Neutrophil (primary cell): ENCODE data around the gene TBC1D22A.

ENCODE experiments used
- H3K27ac ChIP-seq: fragments of 200-600 bp; sonication (generic); 2 replicates; pipeline ENCODE4 v1.5.1; 2016; ENCODE audit warnings: mild to moderate bottlenecking, moderate library complexity
- H3K27me3 ChIP-seq: fragments of 200-600 bp; sonication (generic); 2 replicates; pipeline ENCODE4 v1.6.0; 2016; ENCODE audit warnings: mild to moderate bottlenecking
- H3K36me3 ChIP-seq: fragments of 200-600 bp; sonication (generic); 2 replicates; pipeline ENCODE4 v1.5.1; 2017
- H3K4me1 ChIP-seq, 2 experiments: fragments of 200-600 bp in 1 of 2; sonication (generic) in 1 of 2; 1 replicate in 1 of 2; 2 replicates in 1 of 2; pipeline versions ENCODE4 v1.5.1 to v1.6.1; 2013 to 2016; ENCODE audit warnings: low read depth in 1 of 2, low read length in 1 of 2, mild to moderate bottlenecking in 1 of 2, moderate library complexity in 1 of 2; ENCODE audit not compliant: control insufficient read depth in 1 of 2, insufficient read depth in 1 of 2
- H3K4me3 ChIP-seq, 2 experiments: fragments of 200-600 bp in 1 of 2; sonication (generic) in 1 of 2; 1 replicate in 1 of 2; 2 replicates in 1 of 2; pipeline ENCODE4 v1.5.1; 2013 to 2016; ENCODE audit warnings: low read depth in 1 of 2, low read length in 1 of 2, mild to moderate bottlenecking in 1 of 2, moderate library complexity in 1 of 2
- H3K9me3 ChIP-seq: fragments of 200-600 bp; sonication (generic); 2 replicates; pipeline ENCODE4 v1.5.1; 2016
- CTCF ChIP-seq: fragments of 200-600 bp; sonication (generic); IDR thresholded peaks from 2 replicates; pipeline ENCODE4 v1.5.1; 2016; ENCODE audit warnings: antibody characterized with exemption

Gene TBC1D22A

GRCh38 chr22:46748908-46749675, 13.4 kb upstream of the TBC1D22A start:
- peaks cover 53% of the 10 kb centered on the region in 2 experiments for H3K4me1 ChIP-seq

DNA sequence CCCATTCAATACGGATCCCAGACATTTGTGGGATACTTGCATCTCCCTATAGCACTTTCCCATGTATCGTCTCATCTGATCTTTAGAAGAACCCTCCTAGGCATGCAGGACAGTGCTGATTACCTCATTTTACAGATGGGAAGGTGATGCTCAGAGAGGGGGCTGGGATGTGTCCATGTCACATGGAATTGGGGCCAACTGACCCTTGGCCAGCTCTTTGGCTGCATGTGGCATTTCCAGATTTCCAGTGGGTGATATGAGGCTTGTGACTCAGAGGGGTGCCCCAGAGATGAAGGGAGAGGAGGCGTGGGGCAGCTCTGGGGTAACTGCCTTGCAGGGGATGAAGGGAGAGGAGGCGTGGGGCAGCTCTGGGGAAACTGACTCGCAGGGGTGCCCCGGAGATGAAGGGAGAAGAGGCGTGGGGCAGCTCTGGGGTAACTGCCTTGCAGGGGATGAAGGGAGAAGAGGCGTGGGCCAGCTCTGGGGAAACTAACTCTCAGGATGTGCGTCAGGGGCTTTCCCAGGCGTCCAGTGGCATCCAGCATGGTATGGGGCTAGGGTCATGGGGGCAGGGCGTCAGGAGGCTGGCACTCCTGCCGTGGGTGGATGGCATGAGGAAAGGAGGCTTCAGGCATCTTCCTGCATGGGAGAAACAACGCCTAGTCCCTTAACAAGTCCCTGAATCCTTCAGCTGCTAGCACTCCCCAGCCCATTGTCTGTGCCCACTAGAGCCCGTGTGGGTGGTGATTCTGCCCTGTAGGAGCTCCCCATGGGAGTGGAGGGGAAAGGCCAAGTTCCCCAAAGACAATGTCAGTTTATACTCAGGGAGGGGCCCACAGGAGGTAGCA, 12.5 kb upstream of the TBC1D22A start:
- Histone ChIP-seq H3K4me3 (peak overlapping the region; percentile 24 to 27), H3K4me1 (peaks cover 61% of the 10 kb centered on the region in 2 experiments), H3K27me3 (no peaks in the 10 kb centered on the region), H3K27ac (peak overlapping the region; percentile 98), H3K9me3 (no peaks in the 10 kb centered on the region), H3K36me3 (no peaks in the 10 kb centered on the region)
- TF ChIP-seq CTCF = no peak

More at GRCh38 chr22:46748908-46749675, 13.4 kb upstream of the TBC1D22A start:
- no peaks in the 10 kb centered on the region for H3K9me3 ChIP-seq
- no peaks in the 10 kb centered on the region for H3K27me3 ChIP-seq
- no peak for TF ChIP-seq CTCF
- peak overlapping the region; percentile 24 to 27 for H3K4me3 ChIP-seq
- H3K36me3 ChIP-seq = no peaks in the 10 kb centered on the region
- H3K27ac ChIP-seq = peak overlapping the region; percentile 98

GRCh38 chr22:46750530-46750800, 12.0 kb upstream of the TBC1D22A start:
- H3K27me3 ChIP-seq = no peaks in the 10 kb centered on the region
- H3K4me3 ChIP-seq = no peak overlapping the region
- no peak for TF ChIP-seq CTCF
- H3K27ac ChIP-seq = peak overlapping the region; percentile 98
- H3K4me1 ChIP-seq = peaks cover 66 to 67% of the 10 kb centered on the region in 2 experiments
- no peaks in the 10 kb centered on the region for H3K36me3 ChIP-seq
- H3K9me3 ChIP-seq = no peaks in the 10 kb centered on the region

DNA sequence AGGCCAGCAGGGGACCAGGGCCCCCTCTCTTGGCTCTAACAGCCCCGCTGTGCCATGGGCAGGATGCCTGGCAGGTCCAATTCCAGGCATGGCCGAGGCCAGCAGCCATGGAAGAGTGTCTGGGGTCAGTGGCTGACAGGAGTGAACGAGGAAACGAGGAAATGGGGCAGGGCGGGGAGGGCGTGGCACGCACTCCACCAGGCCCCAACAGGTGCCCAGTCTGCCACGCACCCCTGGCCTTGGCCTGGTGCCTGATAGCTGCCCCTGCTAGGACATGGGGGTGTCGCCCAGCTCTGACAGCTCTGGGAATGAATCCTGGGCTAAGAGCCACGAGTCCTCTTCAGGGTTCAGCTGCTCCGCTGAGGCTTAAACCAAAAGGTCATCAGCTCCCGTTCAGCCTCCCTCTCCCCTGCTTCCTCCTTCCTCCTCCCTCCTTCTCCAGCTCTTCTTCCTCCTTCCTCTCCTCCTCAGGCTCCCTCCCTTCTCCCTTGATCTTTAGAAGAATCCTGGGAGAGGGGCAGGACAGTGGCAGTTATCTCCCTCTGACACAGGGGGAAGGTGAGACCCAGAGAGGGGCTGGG, 11.5 kb upstream of the TBC1D22A start:
- Histone ChIP-seq H3K4me1 (peaks cover 68% of the 10 kb centered on the region in 2 experiments), H3K4me3 (no peak overlapping the region), H3K27ac (peak overlapping the region; percentile 98), H3K27me3 (no peaks in the 10 kb centered on the region), H3K9me3 (no peaks in the 10 kb centered on the region), H3K36me3 (no peaks in the 10 kb centered on the region)
- TF ChIP-seq CTCF = no peak

DNA sequence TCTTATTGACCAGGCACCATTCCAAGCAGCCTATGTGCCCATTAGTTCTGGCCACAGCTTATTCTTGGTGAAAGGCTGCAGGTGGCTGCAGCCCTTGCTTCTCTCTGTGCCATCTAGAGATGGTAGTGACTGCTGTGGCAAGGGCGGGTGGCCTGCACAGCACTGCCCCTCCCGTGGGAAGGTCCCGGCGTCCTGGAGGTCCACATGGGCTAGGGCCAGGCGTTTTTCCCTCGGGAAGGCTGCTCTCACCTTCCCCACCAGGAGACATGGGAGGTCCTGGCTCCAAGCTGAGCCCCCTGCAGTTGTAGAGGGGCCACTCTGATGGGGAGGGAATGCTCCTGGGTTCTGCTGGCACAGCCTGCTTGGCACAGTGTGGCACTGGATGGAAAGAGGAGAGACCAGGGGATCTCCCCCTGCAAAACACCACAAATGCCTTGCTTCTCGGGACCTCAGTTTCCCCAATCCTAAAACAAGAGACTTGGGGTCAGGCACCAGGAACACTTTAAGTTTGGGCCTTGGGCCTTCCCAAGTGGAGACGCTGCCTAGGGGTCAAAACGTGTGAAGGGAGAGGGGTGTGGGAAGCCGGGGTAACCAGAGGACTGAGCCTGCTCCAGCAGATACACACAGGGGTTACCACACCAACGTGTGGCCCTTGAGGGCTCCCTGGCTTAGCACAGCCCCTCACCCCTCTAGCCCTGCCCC, 10.0 kb upstream of the TBC1D22A start:
- Histone ChIP-seq H3K27me3 (no peaks in the 10 kb centered on the region), H3K36me3 (no peaks in the 10 kb centered on the region), H3K4me3 (no peak overlapping the region), H3K9me3 (no peaks in the 10 kb centered on the region), H3K27ac (peak overlapping the region; percentile 98), H3K4me1 (peaks cover 76 to 81% of the 10 kb centered on the region in 2 experiments)
- no peak for TF ChIP-seq CTCF
